ENCODE measurements around the gene SSTR3. TPM values are rescaled to one million over a fixed set of nuclear protein-coding genes. Genes with fewer than 3 reads are reported as not detected.

Gene SSTR3
- total and polyA plus RNA-seq, 2 of the 4 experiments (the other 2 are of a cell fraction): under 0.01 to 0.07 TPM

GRCh38 chr22:37243402-37244113, 31.3 kb upstream of the SSTR3 start:
- H2AFZ ChIP-seq (replicated peaks; ENCODE audit: low read length, poor library complexity): peak overlapping the region; percentile 95
- peak overlapping the region; percentile 12 for H2BK5ac ChIP-seq (ENCODE audit: low read depth, low read length, poor library complexity, severe bottlenecking)
- peak overlapping the region; percentile 81; the same call in 2 of the 3 replicates for H2BK15ac ChIP-seq (ENCODE audit: low read depth, low read length)
- ChIA-PET POLR2A (ENCODE audit: unreplicated experiment) (no interaction called here), CTCF (interaction anchor here (0.9 kb wide), 1 partner anchor 17 kb away, joined by 4 read pairs; no protein-coding TSS in a partner anchor)
- peak overlapping the region; percentile 11 for H4K5ac ChIP-seq (ENCODE audit: low read depth, low read length)
- peak overlapping the region; percentile 62 to 91 for H4K8ac ChIP-seq (ENCODE audit: low read depth in 2 of 2, low read length in 2 of 2)
- no TSS peak for BruUV-seq (replicated peaks)
- H3K9me3 ChIP-seq (ENCODE audit: control insufficient read depth, insufficient read depth, low read length): no peaks in the 10 kb centered on the region
- H3K4me3 ChIP-seq (ENCODE audit: insufficient read depth, low read depth, low read length): peak overlapping the region; percentile 34
- DNase-seq (no peak), ATAC-seq (ENCODE audit: low read depth) (no peak)
- H3K56ac ChIP-seq (ENCODE audit: extremely low read depth, insufficient read depth, low read length): no peak overlapping the region
- peaks cover 8 to 21% of the 10 kb centered on the region in 2 experiments; a peak in 3 of 4 replicates for H3K79me1 ChIP-seq (ENCODE audit: low read depth in 1 of 2, low read length in 2 of 2)
- in situ Hi-C loops (cut with MboI; ENCODE audit: low sequenced_read_pairs) (no loop called here), dilution Hi-C loops (cut with HindIII; ENCODE audit: low sequenced_read_pairs, unreplicated experiment) (no loop called here), intact Hi-C loops (cut with micrococcal nuclease) (no loop called here)
- peak overlapping the region; percentile 15; the same call in 1 of the 2 replicates for H3K18ac ChIP-seq (ENCODE audit: low read depth, low read length)
- H3K9me1 ChIP-seq (ENCODE audit: insufficient read depth, low read length): peaks cover 3% of the 10 kb centered on the region
- no CpG with 5 or more reads among the region's 12 CpGs for WGBS, 2 experiments (ENCODE audit: extremely low coverage in 2 of 2, insufficient read length in 1 of 2)
- TF ChIP-seq RAD21 (IDR thresholded peaks at IDR 0.05; ENCODE audit: low read length) (no peak), SMC3 (IDR thresholded peaks at IDR 0.05; ENCODE audit: low read depth, low read length) (no peak), FOS (IDR thresholded peaks at IDR 0.05; ENCODE audit: low read depth, low read length) (no peak), CHD1 (IDR thresholded peaks at IDR 0.05; ENCODE audit: low read depth, low read length) (no peak), POLR2A (IDR thresholded peaks at IDR 0.05; ENCODE audit: low read depth, low read length) (no peak), USF2 (IDR thresholded peaks at IDR 0.05; ENCODE audit: low read depth, low read length) (no peak), RCOR1 (IDR thresholded peaks at IDR 0.05; ENCODE audit: insufficient replicate concordance, low read length) (no peak), NFE2L2 (IDR thresholded peaks at IDR 0.05; ENCODE audit: low read depth, low read length) (no peak), MXI1 (IDR thresholded peaks at IDR 0.05; ENCODE audit: borderline replicate concordance, low read depth, low read length) (no peak), MAZ (IDR thresholded peaks at IDR 0.05; ENCODE audit: borderline replicate concordance, low read depth, low read length) (no peak), ELK1 (IDR thresholded peaks at IDR 0.05; ENCODE audit: borderline replicate concordance, low read depth, low read length) (no peak), BHLHE40 (IDR thresholded peaks at IDR 0.05; ENCODE audit: low read depth, low read length) (no peak), CEBPB (IDR thresholded peaks at IDR 0.05; ENCODE audit: low read depth, low read length) (no peak), CTCF (conservative IDR thresholded peaks at IDR 0.05; ENCODE audit: low read depth, low read length) (no peak), MAFK (IDR thresholded peaks at IDR 0.05; ENCODE audit: low read depth, low read length) (no peak)
- H3K14ac ChIP-seq (replicated peaks; ENCODE audit: low read depth, low read length): peak overlapping the region; percentile 89
- peak overlapping the region; percentile 21; the same call in 1 of the 2 replicates for H2BK20ac ChIP-seq (ENCODE audit: low read depth, low read length)
- peak overlapping the region; percentile 81 for H4K91ac ChIP-seq (ENCODE audit: insufficient read depth, low read depth, low read length)
- peak overlapping the region; percentile 66 for H2BK120ac ChIP-seq (ENCODE audit: low read depth, low read length)
- no peaks in the 10 kb centered on the region for H3K27me3 ChIP-seq (ENCODE audit: control insufficient read depth, insufficient read depth, low read length)
- peak overlapping the region; percentile 88 for H3K4ac ChIP-seq (ENCODE audit: low read depth, low read length)
- no peaks in the 10 kb centered on the region for H4K20me1 ChIP-seq (ENCODE audit: insufficient read depth, low read length)
- peak overlapping the region; percentile 20; the same call in 1 of the 2 replicates for H3K23ac ChIP-seq (ENCODE audit: low read depth, low read length)
- peak overlapping the region; percentile 86 for H2AK9ac ChIP-seq (replicated peaks; ENCODE audit: low read depth, low read length, poor library complexity)
- H3K4me2 ChIP-seq (ENCODE audit: low read depth, low read length): peak overlapping the region; percentile 78
- no peaks in the 10 kb centered on the region for H3K36me3 ChIP-seq (ENCODE audit: control insufficient read depth, insufficient read depth, low read length)
- peak overlapping the region; percentile 33 for H3K9ac ChIP-seq (ENCODE audit: low read depth, low read length)
- H3K27ac ChIP-seq (ENCODE audit: insufficient read depth, low read length): no peak overlapping the region; the same call in 1 of the 2 replicates
- H2AK5ac ChIP-seq (ENCODE audit: low read depth, low read length): peak overlapping the region; percentile 95; the same call in 1 of the 2 replicates
- H3K4me1 ChIP-seq (ENCODE audit: control insufficient read depth, insufficient read depth, low read length): peaks cover 14% of the 10 kb centered on the region
